K562 (cell line): ENCODE results near the gene UBFD1. TPM values are rescaled to one million over a fixed set of nuclear protein-coding genes. Genes with fewer than 3 reads are reported as not detected.

Experiments
- ESRRA ChIP-seq: fragments of 450-650 bp; IDR thresholded peaks from 2 replicates; pipeline ENCODE4 v1.6.1; 2014; ENCODE audit warnings: low read depth, mild to moderate bottlenecking, moderate library complexity, borderline replicate concordance
- FOXA1 ChIP-seq: fragments of 450-650 bp; IDR thresholded peaks from 2 replicates; pipeline ENCODE4 v1.6.1; 2016; ENCODE audit warnings: mild to moderate bottlenecking, borderline replicate concordance
- GTF2A2 ChIP-seq: IDR thresholded peaks from 2 replicates; pipeline ENCODE4 v1.6.1; 2016; ENCODE audit warnings: mild to moderate bottlenecking, missing genetic modification characterization, missing compliant biosample characterization
- GTF2E2 ChIP-seq: fragments of 200-800 bp; sonication (Bioruptor generic); IDR thresholded peaks from 2 replicates; pipeline ENCODE4 v1.6.1; 2016; ENCODE audit warnings: missing genetic modification characterization, missing compliant biosample characterization
- HMGN3 ChIP-seq: IDR thresholded peaks from 2 replicates; pipeline ENCODE4 v1.6.1; 2011; ENCODE audit warnings: borderline replicate concordance, low read depth, mild to moderate bottlenecking, mixed read lengths, low read length; ENCODE audit not compliant: insufficient read length; ENCODE audit errors: extremely low read depth
- IRF2 ChIP-seq: sonication (generic); formaldehyde crosslinking; IDR thresholded peaks from 2 replicates; pipeline ENCODE4 v1.8.1; 2022; ENCODE audit warnings: mild to moderate bottlenecking, missing genetic modification reagents
- POLR2AphosphoS2 ChIP-seq: IDR thresholded peaks from 2 replicates; pipeline ENCODE4 v1.6.1; 2012; ENCODE audit warnings: low read length, improper control_type of control experiment
- PRPF4 ChIP-seq: fragments of 200-400 bp; formaldehyde crosslinking; IDR thresholded peaks from one replicate; pipeline ENCODE4 v1.6.1; 2017; ENCODE audit warnings: low read length, low read depth, mild to moderate bottlenecking; ENCODE audit not compliant: insufficient read depth, poor library complexity, severe bottlenecking
- RBM39 ChIP-seq: fragments of 200-400 bp; formaldehyde crosslinking; optimal IDR thresholded peaks from 2 replicates; pipeline ENCODE3; 2018; ENCODE audit warnings: low read depth, low read length
- SMAD3 ChIP-seq: fragments of 450-650 bp; formaldehyde crosslinking; conservative IDR thresholded peaks from 2 replicates; pipeline ENCODE4 v1.4.0; 2020; ENCODE audit warnings: mild to moderate bottlenecking
- ZC3H4 ChIP-seq: sonication (generic); formaldehyde crosslinking; IDR thresholded peaks from 2 replicates; pipeline ENCODE4 v1.9.0; 2021; ENCODE audit warnings: missing genetic modification reagents, borderline replicate concordance
- ZNF134 ChIP-seq: fragments of 250-450 bp; sonication (Bioruptor Pico); conservative IDR thresholded peaks from 2 replicates; pipeline ENCODE4 v1.4.0; 2020
- ZNF324 ChIP-seq: fragments of 250-450 bp; sonication (Bioruptor Pico); IDR thresholded peaks from 2 replicates; pipeline ENCODE4 v1.4.0; 2020; ENCODE audit warnings: mild to moderate bottlenecking
- ZNF668 ChIP-seq: fragments of 250-450 bp; sonication (Bioruptor Pico); IDR thresholded peaks from 2 replicates; pipeline ENCODE4 v1.8.0; 2022; ENCODE audit warnings: mild to moderate bottlenecking, inconsistent platforms
- ZNF77 ChIP-seq: fragments of 250-450 bp; sonication (Bioruptor Pico); IDR thresholded peaks from 2 replicates; pipeline ENCODE4 v1.5.0; 2020
- ZSCAN29 ChIP-seq: fragments of 450-650 bp; IDR thresholded peaks from 2 replicates; pipeline ENCODE4 v1.6.1; 2017
- polyA plus RNA-seq, 8 experiments: library from polyadenylated mRNA; depleted of rRNA in 4 of 8; stranded (reverse) in 5 of 8; unstranded in 3 of 8; fragments of >200 nt; fragmentation: Nextera tagmentation in 2 of 8; fragmentation: Illumina TruSeq in 1 of 8; extraction: Ambion mirVana in 2 of 8; extraction: Trizol in 1 of 8; gene quantifications; 2 replicates each; pipeline versions ENCODE4 v1.2.1 to v1.2.3, GENCODE V29; 2011 to 2014; ENCODE audit warnings: inconsistent platforms in 1 of 8, missing spikeins in 1 of 8
- total RNA-seq, 7 experiments: library from RNA; depleted of rRNA in 6 of 7; stranded (reverse); fragments of >200 nt in 6 of 7; fragmentation: Illumina TruSeq in 2 of 7; extraction: Trizol in 2 of 7; gene quantifications; 2 replicates each; pipeline versions ENCODE4 v1.2.1 to v1.2.3, GENCODE V29; 2011 to 2021; ENCODE audit warnings: low replicate concordance in 1 of 7
- TF ChIP-seq, protein P1 (sequence below): sonication (generic); formaldehyde crosslinking; IDR thresholded peaks from 2 replicates; pipeline ENCODE4 v1.8.0; 2022; ENCODE audit warnings: missing genetic modification reagents, mild to moderate bottlenecking, moderate library complexity, borderline replicate concordance
- TF ChIP-seq, protein P2 (sequence below): fragments of 250-450 bp; sonication (Bioruptor Pico); IDR thresholded peaks from 2 replicates; pipeline ENCODE4 v1.6.1; 2021; ENCODE audit warnings: mild to moderate bottlenecking
- TF ChIP-seq, protein P3 (sequence below): fragments of 450-650 bp; IDR thresholded peaks from 2 replicates; pipeline ENCODE4 v1.6.1; 2017; ENCODE audit warnings: antibody characterized with exemption
- TF ChIP-seq, protein P4 (sequence below), 2 experiments: fragments of 200-800 bp in 1 of 2; sonication (Bioruptor generic) in 1 of 2; sonication (generic) in 1 of 2; formaldehyde crosslinking in 1 of 2; IDR thresholded peaks in 1 of 2; conservative IDR thresholded peaks in 1 of 2; 2 replicates each; pipeline versions ENCODE4 v1.5.0 to v1.6.1; 2016 to 2020; ENCODE audit warnings: missing compliant biosample characterization in 1 of 2, missing genetic modification characterization in 1 of 2, missing genetic modification reagents in 1 of 2
- TF ChIP-seq, protein P5 (sequence below): fragments of 250-450 bp; sonication (Bioruptor Pico); IDR thresholded peaks from 2 replicates; pipeline ENCODE4 v1.4.0; 2020

Gene UBFD1
- total and polyA plus RNA-seq, 9 of the 15 experiments (the other 6 are each of a cell fraction or from before 2014, with no cell fraction given), result 10.7 to 66.2 (median 34.0) TPM

DNA sequence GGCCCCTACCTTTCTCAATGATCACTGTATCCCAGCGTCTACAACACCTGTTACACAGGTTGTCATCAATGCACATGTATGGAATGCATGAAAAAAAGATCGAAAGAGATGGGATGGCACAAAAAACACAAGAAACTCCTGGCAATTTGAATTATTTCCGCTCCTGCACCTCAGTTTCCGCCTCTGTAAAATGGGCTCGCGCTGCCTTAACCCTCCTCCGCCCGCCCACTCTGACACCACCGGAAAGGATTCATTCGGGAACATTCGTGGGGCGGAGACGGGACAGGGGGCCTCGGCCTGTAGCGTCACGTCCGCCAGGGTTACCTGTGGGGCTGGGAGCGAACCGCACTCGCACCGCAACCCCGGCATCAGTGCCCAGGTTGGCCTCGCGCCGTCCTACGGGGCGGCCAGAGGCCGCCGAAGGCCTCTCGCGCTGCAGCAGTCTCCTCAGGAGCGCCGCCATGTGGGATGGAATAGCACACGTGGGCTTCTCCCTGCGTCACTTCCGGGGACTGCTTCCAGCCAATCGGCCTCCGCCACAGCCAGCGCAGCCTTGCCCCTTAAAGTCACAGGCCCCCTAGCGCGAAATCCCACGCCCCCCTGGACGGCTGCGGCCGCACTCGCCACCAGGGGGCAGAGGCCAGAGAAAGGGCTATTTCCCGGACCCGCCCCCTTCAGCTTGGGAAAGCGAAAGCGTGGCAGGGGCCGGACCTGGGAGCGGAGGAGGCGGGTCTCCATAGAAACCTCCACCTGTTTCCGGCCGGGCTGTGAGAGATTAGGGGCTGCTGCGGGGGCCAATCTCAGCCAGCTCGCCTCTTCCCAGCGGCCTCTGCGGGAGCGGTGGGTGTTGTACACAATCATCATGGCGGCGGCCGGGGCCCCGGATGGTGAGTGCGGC is at the start of gene UBFD1, which contains the start of gene EARS2 (continued):
- TF ChIP-seq, protein P1, sequence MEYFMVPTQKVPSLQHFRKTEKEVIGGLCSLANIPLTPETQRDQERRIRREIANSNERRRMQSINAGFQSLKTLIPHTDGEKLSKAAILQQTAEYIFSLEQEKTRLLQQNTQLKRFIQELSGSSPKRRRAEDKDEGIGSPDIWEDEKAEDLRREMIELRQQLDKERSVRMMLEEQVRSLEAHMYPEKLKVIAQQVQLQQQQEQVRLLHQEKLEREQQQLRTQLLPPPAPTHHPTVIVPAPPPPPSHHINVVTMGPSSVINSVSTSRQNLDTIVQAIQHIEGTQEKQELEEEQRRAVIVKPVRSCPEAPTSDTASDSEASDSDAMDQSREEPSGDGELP, result peak; percentile 100
- TF ChIP-seq, protein P2, sequence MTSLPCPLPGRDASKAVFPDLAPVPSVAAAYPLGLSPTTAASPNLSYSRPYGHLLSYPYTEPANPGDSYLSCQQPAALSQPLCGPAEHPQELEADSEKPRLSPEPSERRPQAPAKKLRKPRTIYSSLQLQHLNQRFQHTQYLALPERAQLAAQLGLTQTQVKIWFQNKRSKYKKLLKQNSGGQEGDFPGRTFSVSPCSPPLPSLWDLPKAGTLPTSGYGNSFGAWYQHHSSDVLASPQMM (CRISPR knock-in tag), result no peak
- TF ChIP-seq, protein P3, sequence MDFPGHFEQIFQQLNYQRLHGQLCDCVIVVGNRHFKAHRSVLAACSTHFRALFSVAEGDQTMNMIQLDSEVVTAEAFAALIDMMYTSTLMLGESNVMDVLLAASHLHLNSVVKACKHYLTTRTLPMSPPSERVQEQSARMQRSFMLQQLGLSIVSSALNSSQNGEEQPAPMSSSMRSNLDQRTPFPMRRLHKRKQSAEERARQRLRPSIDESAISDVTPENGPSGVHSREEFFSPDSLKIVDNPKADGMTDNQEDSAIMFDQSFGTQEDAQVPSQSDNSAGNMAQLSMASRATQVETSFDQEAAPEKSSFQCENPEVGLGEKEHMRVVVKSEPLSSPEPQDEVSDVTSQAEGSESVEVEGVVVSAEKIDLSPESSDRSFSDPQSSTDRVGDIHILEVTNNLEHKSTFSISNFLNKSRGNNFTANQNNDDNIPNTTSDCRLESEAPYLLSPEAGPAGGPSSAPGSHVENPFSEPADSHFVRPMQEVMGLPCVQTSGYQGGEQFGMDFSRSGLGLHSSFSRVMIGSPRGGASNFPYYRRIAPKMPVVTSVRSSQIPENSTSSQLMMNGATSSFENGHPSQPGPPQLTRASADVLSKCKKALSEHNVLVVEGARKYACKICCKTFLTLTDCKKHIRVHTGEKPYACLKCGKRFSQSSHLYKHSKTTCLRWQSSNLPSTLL, result no peak
- peak; percentile 74; the same call in 1 of the 2 replicates for TF ChIP-seq GTF2E2 (tag)
- no peak for TF ChIP-seq ZC3H4 (CRISPR knock-in tag)
- no peak for TF ChIP-seq POLR2AphosphoS2
- no peak; the same call in 1 of the 2 replicates for TF ChIP-seq GTF2A2 (tag)
- TF ChIP-seq, protein P4, sequence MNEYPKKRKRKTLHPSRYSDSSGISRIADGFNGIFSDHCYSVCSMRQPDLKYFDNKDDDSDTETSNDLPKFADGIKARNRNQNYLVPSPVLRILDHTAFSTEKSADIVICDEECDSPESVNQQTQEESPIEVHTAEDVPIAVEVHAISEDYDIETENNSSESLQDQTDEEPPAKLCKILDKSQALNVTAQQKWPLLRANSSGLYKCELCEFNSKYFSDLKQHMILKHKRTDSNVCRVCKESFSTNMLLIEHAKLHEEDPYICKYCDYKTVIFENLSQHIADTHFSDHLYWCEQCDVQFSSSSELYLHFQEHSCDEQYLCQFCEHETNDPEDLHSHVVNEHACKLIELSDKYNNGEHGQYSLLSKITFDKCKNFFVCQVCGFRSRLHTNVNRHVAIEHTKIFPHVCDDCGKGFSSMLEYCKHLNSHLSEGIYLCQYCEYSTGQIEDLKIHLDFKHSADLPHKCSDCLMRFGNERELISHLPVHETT (CRISPR knock-in tag; conservative IDR thresholded peaks at IDR 0.05 in 1 of 2, IDR thresholded peaks at IDR 0.05 in 1 of 2), result peak in 1 of 2 experiments; percentile 81; a peak in 2 of 4 replicates
- no peak for TF ChIP-seq ZNF77 (CRISPR knock-in tag)
- 0 out of 2 replicates have a peak, but pooled peaks have one; percentile 50 for TF ChIP-seq ZNF668 (CRISPR knock-in tag)
- TF ChIP-seq, protein P5, sequence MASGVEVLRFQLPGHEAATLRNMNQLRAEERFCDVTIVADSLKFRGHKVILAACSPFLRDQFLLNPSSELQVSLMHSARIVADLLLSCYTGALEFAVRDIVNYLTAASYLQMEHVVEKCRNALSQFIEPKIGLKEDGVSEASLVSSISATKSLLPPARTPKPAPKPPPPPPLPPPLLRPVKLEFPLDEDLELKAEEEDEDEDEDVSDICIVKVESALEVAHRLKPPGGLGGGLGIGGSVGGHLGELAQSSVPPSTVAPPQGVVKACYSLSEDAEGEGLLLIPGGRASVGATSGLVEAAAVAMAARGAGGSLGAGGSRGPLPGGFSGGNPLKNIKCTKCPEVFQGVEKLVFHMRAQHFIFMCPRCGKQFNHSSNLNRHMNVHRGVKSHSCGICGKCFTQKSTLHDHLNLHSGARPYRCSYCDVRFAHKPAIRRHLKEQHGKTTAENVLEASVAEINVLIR (CRISPR knock-in tag), result peak; percentile 85
- TF ChIP-seq ZNF134 (CRISPR knock-in tag), result peak; percentile 50; the same call in 1 of the 2 replicates
- TF ChIP-seq ZNF324, result no peak
- peak; percentile 45; the same call in 1 of the 2 replicates for TF ChIP-seq ZSCAN29
- no peak for TF ChIP-seq FOXA1
- no peak for TF ChIP-seq RBM39
- TF ChIP-seq HMGN3, result peak; percentile 90
- peak; percentile 79 for TF ChIP-seq PRPF4
- TF ChIP-seq ESRRA, result peak; percentile 72; the same call in 1 of the 2 replicates
- TF ChIP-seq IRF2 (CRISPR knock-in tag), result no peak
- TF ChIP-seq SMAD3 (CRISPR knock-in tag), result peak; percentile 61; the same call in 1 of the 2 replicates
